OCI-LY7 (cell line): Measurements from ENCODE around the gene TRIAP1.

Source experiments
- EZH2phosphoT487 ChIP-seq: fragments of 200-600 bp; sonication (generic); IDR thresholded peaks from 2 replicates; pipeline ENCODE4 v1.6.1; 2018; ENCODE audit warnings: low read depth, borderline replicate concordance, mild to moderate bottlenecking, mixed run types, antibody characterized with exemption, low read length, moderate library complexity, mixed read lengths
- TF ChIP-seq, protein P1 (sequence below): fragments of 200-600 bp; sonication (generic); conservative IDR thresholded peaks from 2 replicates; pipeline ENCODE4 v1.5.1; 2014; ENCODE audit warnings: mild to moderate bottlenecking, antibody characterized with exemption, low read length, moderate library complexity, mixed read lengths

DNA sequence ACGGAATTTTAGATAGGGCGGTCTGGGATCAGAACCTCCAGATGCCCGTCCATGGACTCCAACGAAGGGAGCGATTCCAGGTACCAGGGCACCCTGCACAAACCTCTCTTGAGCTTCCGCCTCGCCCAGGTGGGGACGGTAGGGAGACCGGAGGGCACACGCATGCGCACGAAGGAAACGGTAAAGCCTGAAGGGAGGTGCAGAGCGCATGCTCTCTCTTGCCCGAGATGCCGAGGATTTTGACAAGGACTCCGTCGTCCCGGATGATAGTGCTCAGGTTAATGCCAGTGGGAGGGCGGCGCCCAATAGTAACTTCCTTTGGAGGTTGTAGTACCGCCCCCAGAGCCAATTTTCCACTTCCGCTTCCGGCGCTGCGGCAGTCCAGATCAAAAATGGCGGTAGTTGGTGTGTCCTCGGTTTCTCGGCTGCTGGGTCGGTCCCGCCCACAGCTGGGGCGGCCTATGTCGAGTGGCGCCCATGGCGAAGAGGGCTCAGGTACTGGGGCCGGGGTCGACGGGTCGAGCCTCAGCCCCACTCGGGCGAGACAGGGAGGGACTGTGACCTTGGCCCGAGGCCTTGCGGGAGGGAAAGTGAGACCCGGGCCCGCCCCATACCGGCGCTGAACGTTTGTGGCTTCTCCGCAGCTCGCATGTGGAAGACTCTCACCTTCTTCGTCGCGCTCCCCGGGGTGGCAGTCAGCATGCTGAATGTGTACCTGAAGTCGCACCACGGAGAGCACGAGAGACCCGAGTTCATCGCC lies 8.3 kb downstream of the TRIAP1 start, which contains the start of gene COX6A1:
- TF ChIP-seq, protein P1, sequence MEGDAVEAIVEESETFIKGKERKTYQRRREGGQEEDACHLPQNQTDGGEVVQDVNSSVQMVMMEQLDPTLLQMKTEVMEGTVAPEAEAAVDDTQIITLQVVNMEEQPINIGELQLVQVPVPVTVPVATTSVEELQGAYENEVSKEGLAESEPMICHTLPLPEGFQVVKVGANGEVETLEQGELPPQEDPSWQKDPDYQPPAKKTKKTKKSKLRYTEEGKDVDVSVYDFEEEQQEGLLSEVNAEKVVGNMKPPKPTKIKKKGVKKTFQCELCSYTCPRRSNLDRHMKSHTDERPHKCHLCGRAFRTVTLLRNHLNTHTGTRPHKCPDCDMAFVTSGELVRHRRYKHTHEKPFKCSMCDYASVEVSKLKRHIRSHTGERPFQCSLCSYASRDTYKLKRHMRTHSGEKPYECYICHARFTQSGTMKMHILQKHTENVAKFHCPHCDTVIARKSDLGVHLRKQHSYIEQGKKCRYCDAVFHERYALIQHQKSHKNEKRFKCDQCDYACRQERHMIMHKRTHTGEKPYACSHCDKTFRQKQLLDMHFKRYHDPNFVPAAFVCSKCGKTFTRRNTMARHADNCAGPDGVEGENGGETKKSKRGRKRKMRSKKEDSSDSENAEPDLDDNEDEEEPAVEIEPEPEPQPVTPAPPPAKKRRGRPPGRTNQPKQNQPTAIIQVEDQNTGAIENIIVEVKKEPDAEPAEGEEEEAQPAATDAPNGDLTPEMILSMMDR = peak; percentile 21; the same call in 1 of the 2 replicates
- TF ChIP-seq EZH2phosphoT487 = no peak
